GM08714 (cell line): ENCODE data around the gene NFKBIZ.
"Not testable (repeated sequence)": the region's sequence is repeated elsewhere in the genome, so short reads cannot be mapped to it uniquely, and the experiment has no call there.

ENCODE experiments used
- H3K4me3 ChIP-seq: fragments of 200-500 bp; sonication (Bioruptor generic); 2 replicates; pipeline ENCODE4 v1.5.1; 2014; ENCODE audit warnings: mild to moderate bottlenecking, low read length, inconsistent platforms
- ZNF274 ChIP-seq: IDR thresholded peaks from 2 replicates; pipeline ENCODE4 v1.6.1; 2012; ENCODE audit warnings: mild to moderate bottlenecking, low read depth, low read length

Gene NFKBIZ

DNA sequence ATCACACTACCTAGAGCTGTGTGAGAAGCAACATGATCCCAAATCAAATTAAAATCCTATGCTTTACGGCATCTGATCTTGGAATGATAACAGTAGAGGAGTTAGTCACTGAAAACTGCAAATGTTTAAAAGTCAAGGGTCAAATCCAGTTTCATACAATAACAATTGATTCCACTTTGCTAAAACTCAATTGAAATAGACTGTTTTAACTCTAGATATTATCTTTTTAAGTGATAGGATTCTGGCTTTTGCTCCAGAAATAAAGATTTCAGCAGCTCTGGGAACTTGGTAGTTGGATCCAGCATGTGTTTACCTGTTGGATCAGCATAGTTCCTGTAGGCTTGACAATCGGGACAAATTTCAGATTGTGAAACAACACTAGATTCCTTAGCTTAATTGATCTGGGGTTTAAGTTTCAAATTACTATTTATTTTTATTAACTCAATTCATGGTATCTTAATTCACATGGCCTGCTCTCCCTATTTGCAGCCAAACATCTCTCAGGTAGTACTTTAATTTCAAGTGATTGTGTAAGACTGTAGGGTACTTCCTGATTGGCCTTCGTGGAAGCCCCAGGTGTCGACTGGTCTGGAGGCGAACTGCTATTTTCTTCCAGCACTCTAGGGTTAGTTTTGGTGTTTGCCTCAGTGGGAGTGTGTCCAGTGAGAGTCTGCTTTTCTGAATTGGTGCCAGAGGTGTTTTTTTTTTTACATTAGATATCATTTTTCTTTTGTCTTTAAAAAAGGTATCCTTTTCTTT, 16.6 kb downstream of the NFKBIZ start:
- no peak for TF ChIP-seq ZNF274
- no peak overlapping the region for H3K4me3 ChIP-seq

DNA sequence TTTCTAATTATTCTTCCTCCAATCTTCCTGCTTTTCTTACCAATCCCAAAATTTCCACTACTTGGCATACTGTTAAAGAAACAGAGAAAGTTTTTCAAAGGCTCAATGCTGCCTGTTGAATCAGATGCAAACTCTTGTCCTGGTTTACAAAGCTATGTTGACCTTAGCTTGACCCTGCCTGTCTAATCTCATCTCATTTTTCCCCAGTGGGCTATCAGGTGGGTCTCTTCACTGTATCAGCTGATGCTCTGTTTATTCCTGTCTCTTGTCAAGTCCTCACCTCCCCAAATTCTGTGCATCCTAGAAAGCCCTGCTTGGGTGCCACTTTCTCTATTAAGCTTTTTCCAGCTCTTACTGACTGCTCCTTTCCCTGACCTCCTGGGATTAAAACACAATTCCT, 18.2 kb downstream of the NFKBIZ start:
- no peak overlapping the region for H3K4me3 ChIP-seq
- TF ChIP-seq ZNF274 = no peak

DNA sequence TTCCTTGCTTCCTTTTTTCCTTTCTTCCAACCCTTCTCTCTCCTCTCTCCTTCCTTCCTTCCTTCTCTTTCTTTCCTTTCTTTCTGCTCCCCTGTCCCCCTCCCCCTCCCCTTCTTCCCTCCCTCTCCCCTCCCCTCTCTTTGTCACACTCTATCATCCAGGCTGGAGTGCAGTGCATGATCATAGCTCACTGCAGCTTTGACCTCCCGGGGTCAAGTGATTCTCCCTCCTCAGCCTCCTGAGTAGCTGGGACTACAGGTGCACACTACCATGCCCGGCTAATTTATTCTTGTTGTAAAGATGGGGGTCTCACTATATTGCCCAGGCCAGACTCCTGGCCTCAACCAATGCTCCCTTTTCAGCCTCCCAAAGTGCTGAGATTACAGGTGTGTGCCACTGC, 18.7 kb downstream of the NFKBIZ start:
- H3K4me3 ChIP-seq = no peak overlapping the region
- no peak for TF ChIP-seq ZNF274

DNA sequence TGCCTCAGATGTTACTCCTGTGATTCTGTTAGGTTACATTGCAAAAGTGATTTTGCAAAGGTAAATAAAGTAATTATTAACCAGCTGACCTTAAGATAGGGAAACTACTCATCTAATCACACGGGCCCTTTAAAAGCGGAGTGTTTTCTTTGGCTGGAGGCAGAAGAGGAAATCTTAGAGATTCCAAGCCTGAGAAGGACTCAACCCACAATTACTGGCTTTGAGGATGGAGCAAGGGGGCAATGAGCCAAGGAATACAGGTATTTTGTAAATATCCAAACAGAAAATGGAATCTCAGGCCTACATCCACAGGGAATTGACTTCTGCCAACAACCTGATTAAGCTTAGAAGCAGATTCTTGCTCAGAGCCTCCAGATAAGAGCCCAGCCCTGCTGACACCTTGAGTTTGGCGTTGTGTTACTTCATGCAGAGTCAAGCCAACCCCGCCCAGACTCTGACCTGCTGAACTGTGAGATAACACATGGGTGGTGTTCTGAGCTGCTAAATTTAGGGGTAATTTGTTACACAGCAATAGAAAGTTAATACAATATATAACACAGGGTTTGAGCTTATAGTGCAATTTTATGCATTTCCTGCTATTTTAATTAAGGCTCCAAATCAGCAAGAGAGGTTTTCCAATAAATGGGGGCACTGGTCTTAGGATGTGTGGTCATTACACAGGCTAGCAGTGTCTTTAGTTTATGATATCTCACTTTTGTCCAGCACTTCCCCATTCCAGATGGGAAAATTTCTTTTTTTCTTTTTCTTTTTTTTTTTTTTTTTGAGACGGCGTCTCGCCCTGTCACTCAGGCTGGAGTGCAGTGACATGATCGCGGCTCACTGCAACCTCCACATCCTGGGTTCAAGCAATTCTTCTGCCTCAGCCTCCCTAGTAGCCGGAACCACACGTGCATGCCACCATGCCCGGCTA, 19.5 kb downstream of the NFKBIZ start:
- H3K4me3 ChIP-seq = no peak overlapping the region
- TF ChIP-seq ZNF274 = no peak

DNA sequence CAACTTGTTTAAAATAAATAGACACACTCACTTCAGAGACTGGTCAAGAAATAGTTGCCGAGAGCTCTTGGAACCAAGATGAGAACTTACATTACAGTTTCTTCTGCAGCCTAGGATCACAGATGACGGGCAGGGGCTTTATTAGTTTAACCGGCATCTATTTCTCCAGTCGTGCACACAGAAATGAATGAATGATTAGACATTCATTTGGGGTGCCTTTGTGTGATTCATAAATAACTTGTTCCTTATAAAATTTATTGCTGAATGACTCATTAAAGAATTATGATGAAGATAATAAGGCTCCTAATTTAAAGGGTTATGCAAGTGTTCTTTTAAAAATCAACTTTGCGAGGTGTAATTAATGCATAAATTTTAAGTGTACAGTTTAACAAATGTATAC, 20.8 kb downstream of the NFKBIZ start:
- TF ChIP-seq ZNF274 = no peak
- H3K4me3 ChIP-seq = no peak overlapping the region

DNA sequence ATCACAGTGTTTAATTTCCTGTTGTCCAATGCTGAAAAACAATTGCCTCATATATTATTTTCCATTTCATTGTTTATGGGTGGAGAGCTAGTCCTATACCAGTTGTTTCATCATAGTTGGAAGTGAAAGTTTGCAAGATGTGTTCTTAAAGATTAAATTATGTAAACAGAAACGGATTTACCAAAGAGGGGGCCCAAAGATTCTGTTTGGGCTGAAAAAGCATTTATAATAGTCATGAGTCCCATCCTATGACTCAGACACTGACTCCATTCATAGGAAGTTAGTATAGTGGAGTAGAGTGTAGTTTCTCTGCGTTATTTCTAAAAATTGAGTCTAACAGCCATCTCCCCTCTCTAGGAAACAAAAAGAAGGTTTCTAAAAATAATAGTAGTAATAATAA, 24.3 kb downstream of the NFKBIZ start:
- TF ChIP-seq ZNF274 = no peak
- no peak overlapping the region for H3K4me3 ChIP-seq

DNA sequence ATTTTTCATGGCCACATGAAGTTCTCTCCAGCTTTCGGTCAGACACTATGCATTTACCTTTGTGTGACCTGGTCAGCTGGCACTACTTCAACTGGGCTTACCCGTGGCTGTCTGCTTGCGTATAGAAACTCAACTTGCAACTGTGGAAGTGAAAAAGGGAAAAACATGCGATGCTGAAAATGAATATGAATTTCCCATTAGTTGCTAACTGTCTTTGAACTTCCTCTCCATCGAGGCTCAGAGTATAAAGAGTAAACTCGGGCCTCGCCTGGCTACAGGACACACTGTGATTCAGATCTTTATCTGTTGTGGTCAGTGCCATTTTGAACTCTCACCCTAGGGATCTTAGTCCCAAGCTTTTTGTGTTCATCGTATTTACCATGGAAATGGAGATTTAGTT, 26.8 kb downstream of the NFKBIZ start:
- no peak overlapping the region for H3K4me3 ChIP-seq
- TF ChIP-seq ZNF274 = no peak

DNA sequence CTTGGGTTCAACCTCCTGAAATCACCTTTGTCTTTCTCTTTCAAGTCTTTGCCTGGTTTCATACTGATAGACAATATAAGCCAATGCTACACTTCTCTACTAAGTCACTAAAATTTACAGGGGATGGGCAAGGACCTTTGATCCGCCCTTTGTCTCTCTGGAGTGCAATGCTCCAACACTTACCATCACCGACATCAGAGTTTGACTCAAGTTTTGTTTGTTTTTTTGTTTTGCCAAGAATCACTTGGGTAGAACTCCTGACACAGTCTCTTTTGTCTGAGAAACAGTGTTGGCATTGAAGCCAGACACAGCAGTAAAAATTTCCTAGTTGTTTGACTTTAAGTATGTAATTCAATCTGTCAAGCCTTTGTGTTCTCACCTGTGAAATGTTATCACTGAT, 29.3 kb downstream of the NFKBIZ start:
- H3K4me3 ChIP-seq = no peak overlapping the region
- TF ChIP-seq ZNF274 = no peak

DNA sequence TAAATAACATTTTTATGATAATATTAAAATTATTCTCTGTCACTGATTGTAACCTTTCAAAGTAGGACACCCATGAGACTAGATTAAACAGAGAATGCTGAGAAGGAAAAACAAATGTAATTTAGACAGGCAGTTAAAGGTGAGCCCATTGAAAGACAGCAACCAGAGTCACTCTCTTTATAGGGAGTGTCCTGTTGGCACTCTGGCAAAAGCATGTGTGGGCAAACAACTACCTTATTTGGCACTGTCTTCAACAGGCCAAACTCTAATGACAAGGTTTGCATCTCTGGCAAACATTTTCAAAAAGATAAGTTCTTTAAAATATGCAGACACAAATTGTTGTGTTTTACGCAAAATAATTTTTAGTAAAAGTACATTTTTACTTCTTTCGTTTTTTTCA, 29.8 kb downstream of the NFKBIZ start:
- H3K4me3 ChIP-seq = no peak overlapping the region
- no peak for TF ChIP-seq ZNF274

DNA sequence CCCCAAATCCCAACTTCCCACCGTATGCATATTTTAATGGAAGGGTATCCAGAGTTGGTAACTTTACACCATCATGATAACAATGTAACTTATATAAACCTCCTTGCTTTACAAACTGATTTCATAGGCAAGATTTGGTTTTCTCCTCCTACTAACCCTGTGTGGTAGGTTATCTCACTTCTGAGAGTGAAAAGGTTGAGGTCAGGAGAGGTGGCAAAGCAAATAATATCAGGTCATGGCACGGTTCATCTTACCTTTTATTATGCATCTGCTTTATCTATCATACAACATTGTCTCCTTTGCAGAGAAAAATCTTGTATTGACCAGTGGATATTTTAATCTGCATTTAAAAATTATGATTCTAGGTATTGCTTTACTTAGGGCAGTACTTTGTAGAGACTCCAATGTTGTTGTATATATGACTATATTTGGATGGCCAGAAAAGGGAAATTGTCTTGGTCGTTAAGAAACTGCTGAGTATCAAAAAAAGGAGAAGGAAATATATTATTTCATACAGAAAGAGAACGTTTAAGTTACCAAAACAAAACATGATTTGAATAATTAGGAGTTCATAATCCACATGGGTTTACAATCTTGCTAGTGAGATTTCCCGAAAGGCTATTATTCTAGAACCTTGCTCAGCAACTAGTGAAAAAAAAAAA, 30.4 kb downstream of the NFKBIZ start:
- H3K4me3 ChIP-seq = no peak overlapping the region
- TF ChIP-seq ZNF274 = no peak

DNA sequence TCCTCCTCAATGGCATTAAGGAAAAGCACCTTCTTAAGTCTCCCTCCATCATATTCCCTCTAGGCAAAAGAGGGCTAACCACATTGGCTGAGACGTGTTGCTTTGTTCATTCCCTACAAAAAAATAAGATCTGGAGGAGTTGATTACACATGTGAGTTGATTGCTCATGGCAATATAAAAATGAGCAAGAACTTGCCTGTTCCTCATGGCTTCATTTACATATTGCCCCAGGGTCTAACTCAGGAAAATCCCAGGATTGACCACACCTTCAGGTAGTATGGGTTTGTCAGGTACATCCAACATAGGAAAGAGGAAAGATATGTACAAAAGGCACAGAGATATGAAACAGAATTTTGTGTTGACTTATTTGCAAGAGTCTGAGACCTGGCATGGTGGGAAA, 35.5 kb downstream of the NFKBIZ start:
- TF ChIP-seq ZNF274 = no peak
- H3K4me3 ChIP-seq = no peak overlapping the region

DNA sequence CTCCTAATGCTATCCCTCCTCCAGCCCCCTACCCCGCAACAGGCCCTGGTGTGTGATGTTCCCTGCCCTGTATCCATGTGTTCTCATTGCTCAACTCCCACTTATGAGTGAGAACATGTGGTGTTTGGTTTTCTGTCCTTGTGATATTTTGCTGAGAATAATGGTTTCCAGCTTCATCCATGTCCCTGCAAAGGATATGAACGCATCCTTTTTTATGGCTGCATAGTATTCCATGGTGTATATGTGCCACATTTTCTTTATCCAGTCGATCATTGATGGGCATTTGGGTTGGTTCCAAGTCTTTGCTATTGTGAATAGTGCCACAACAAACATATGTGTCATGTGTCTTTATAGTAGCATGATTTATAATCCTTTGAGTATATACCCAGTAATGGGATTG, 36.3 kb downstream of the NFKBIZ start:
- H3K4me3 ChIP-seq = not testable (repeated sequence)

DNA sequence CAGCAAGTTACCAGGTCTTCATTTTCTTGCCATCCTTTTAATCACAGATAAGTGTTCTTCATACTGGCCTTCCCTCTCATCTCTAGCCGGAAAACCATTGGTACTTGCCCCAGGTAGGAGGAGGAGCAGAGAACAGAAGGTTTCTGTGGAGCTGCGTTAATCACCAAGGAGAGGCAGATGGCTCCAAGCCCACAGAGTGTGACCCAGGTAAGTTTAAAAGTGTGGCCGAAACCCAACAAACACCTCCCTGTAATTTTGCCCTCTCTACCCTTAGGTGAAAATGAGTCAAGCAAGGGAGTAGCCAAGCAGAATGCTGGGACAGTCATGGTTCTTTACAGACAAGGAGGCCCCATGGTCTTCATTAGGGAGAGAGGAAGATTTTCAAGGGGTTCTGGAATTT, 37.3 kb downstream of the NFKBIZ start:
- no peak overlapping the region for H3K4me3 ChIP-seq
- no peak for TF ChIP-seq ZNF274

DNA sequence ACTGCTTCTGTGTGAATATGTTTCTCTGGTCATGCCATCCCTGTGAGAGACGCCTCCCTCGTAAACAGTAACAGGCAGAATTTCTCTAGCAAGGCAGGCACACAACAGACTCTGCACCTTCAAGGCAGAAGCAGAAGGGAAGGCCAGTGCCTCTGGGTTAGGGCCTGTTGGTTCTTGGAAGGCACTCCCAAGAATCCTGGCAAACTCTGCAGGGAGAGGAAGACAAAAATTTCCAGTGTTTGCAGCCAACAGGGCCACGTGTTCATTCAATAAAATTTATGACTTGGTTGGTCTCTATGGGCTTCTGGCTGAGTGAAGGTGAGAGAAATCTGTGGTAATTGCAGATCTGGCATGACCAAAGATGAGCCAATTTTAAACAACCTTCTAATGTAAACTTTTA, 39.3 kb downstream of the NFKBIZ start:
- H3K4me3 ChIP-seq = no peak overlapping the region
- TF ChIP-seq ZNF274 = no peak

DNA sequence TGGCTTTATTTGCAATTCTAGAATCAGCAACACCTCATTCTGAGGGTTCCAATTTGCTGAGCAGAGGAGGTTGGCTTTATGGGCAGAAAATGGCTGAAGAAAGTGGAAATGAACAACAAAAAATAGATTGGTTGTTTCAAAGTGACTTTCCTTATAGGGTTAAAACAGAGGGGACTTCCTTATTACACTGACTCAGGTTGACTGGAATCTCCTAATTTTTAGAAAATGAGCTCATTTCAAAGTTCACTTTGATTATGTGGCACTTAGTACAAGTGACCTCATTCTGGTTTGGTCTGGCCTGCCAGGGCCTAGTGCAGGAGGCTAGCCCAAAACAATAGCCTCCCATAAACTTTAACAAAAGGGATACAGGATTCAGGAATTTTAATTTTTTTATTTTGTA, 41.4 kb downstream of the NFKBIZ start:
- H3K4me3 ChIP-seq = no peak overlapping the region
- no peak for TF ChIP-seq ZNF274
